IMR-90 (cell line): ENCODE results near the gene RHBDF2. TPM values are rescaled to one million over a fixed set of nuclear protein-coding genes. Genes with fewer than 3 reads are reported as not detected.
A peak's percentile ranks its signal among the peaks of the same experiment; 100 is the strongest.

Source experiments
- ATAC-seq: fragments of 200-7000 bp; cut with Tn5 transposase; 2 replicates; pipeline ENCODE4 v1.9.1; 2020; ENCODE audit warnings: low read depth, mild to moderate bottlenecking, moderate library complexity
- BruUV-seq: library from RNA; stranded (reverse); fragments of 400-500 nt; replicated peaks from 2 replicates; lab custom pipeline; 2021; lab: Mats Ljungman, UMichigan
- CTCF ChIA-PET: fragments of 300-600 bp; formaldehyde crosslinking; extraction: SDS; loops from one replicate; lab custom pipeline; 2021; ENCODE audit warnings: antibody characterized with exemption; lab: Yijun Ruan, JAX
- POLR2A ChIA-PET: fragments of 300-600 bp; sonication (Branson Sonifier 250); formaldehyde crosslinking; loops from one replicate; lab custom pipeline; 2022; ENCODE audit warnings: antibody characterized with exemption; ENCODE audit not compliant: unreplicated experiment; lab: Charles Lee
- DNase-seq: peaks from one replicate; pipeline ENCODE4 v3.0.0; 2013
- H2AFZ ChIP-seq: replicated peaks from 2 replicates; pipeline ENCODE3; 2013; ENCODE audit warnings: low read length, mild to moderate bottlenecking; ENCODE audit not compliant: poor library complexity
- H2AK5ac ChIP-seq: 2 replicates; pipeline ENCODE4 v1.6.1; 2013; ENCODE audit warnings: low read depth, low read length, inconsistent platforms
- H2AK9ac ChIP-seq: replicated peaks from 2 replicates; pipeline ENCODE3; 2013; ENCODE audit warnings: mild to moderate bottlenecking, low read depth, low read length, moderate library complexity; ENCODE audit not compliant: poor library complexity
- H2BK120ac ChIP-seq: 2 replicates; pipeline ENCODE4 v1.6.1; 2013; ENCODE audit warnings: low read depth, low read length, inconsistent platforms
- H2BK15ac ChIP-seq: 3 replicates; pipeline ENCODE4 v1.6.1; 2013; ENCODE audit warnings: low read depth, low read length, inconsistent platforms
- H2BK20ac ChIP-seq: 2 replicates; pipeline ENCODE4 v1.6.1; 2013; ENCODE audit warnings: low read depth, mild to moderate bottlenecking, inconsistent platforms, low read length, moderate library complexity
- H2BK5ac ChIP-seq: 2 replicates; pipeline ENCODE4 v1.6.1; 2013; ENCODE audit warnings: mild to moderate bottlenecking, low read depth, low read length, inconsistent platforms; ENCODE audit not compliant: poor library complexity, severe bottlenecking
- H3K14ac ChIP-seq: replicated peaks from 2 replicates; pipeline ENCODE4 v1.6.1; 2013; ENCODE audit warnings: low read depth, low read length, inconsistent platforms
- H3K18ac ChIP-seq: 2 replicates; pipeline ENCODE4 v1.6.1; 2013; ENCODE audit warnings: low read depth, low read length, control low read depth
- H3K23ac ChIP-seq: 2 replicates; pipeline ENCODE4 v1.6.1; 2013; ENCODE audit warnings: low read depth, low read length, inconsistent platforms
- H3K27ac ChIP-seq: 2 replicates; pipeline ENCODE4 v1.5.1; 2013; ENCODE audit warnings: mild to moderate bottlenecking, control low read depth, low read length; ENCODE audit not compliant: insufficient read depth
- H3K27me3 ChIP-seq: 2 replicates; pipeline ENCODE4 v1.6.1; 2013; ENCODE audit warnings: low read length; ENCODE audit not compliant: control insufficient read depth, insufficient read depth
- H3K36me3 ChIP-seq: 2 replicates; pipeline ENCODE4 v1.6.1; 2013; ENCODE audit warnings: low read length, mixed read lengths; ENCODE audit not compliant: control insufficient read depth, insufficient read depth
- H3K4ac ChIP-seq: 2 replicates; pipeline ENCODE4 v1.6.1; 2013; ENCODE audit warnings: low read depth, low read length, inconsistent platforms
- H3K4me1 ChIP-seq: 2 replicates; pipeline ENCODE4 v1.6.1; 2013; ENCODE audit warnings: low read length, mixed read lengths; ENCODE audit not compliant: control insufficient read depth, insufficient read depth
- H3K4me2 ChIP-seq: 2 replicates; pipeline ENCODE4 v1.6.1; 2013; ENCODE audit warnings: low read depth, mild to moderate bottlenecking, control low read depth, low read length, moderate library complexity
- H3K4me3 ChIP-seq: 2 replicates; pipeline ENCODE4 v1.5.1; 2013; ENCODE audit warnings: low read depth, mild to moderate bottlenecking, control low read depth, low read length, moderate library complexity; ENCODE audit not compliant: insufficient read depth
- H3K56ac ChIP-seq: 2 replicates; pipeline ENCODE4 v1.6.1; 2013; ENCODE audit warnings: low read length, inconsistent platforms; ENCODE audit not compliant: insufficient read depth; ENCODE audit errors: extremely low read depth
- H3K79me1 ChIP-seq, 2 experiments: 2 replicates each; pipeline ENCODE4 v1.6.1; 2013; ENCODE audit warnings: low read length in 2 of 2, inconsistent platforms in 1 of 2, low read depth in 1 of 2
- H3K9ac ChIP-seq: 2 replicates; pipeline ENCODE4 v1.6.1; 2013; ENCODE audit warnings: low read depth, low read length, control low read depth
- H3K9me1 ChIP-seq: 2 replicates; pipeline ENCODE4 v1.6.1; 2013; ENCODE audit warnings: low read length, inconsistent platforms; ENCODE audit not compliant: insufficient read depth
- H3K9me3 ChIP-seq: 2 replicates; pipeline ENCODE4 v1.6.1; 2013; ENCODE audit warnings: low read length; ENCODE audit not compliant: control insufficient read depth, insufficient read depth
- H4K20me1 ChIP-seq: 2 replicates; pipeline ENCODE4 v1.6.1; 2013; ENCODE audit warnings: low read length, inconsistent platforms; ENCODE audit not compliant: insufficient read depth
- H4K5ac ChIP-seq: 2 replicates; pipeline ENCODE4 v1.6.1; 2013; ENCODE audit warnings: mild to moderate bottlenecking, low read depth, low read length, control low read depth
- H4K8ac ChIP-seq, 2 experiments: 2 replicates each; pipeline ENCODE4 v1.6.1; 2013; ENCODE audit warnings: low read depth in 2 of 2, low read length in 2 of 2, control low read depth in 1 of 2, inconsistent platforms in 1 of 2
- H4K91ac ChIP-seq: 2 replicates; pipeline ENCODE4 v1.6.1; 2013; ENCODE audit warnings: low read depth, low read length, inconsistent platforms; ENCODE audit not compliant: insufficient read depth
- BHLHE40 ChIP-seq: fragments of 150-350 bp; IDR thresholded peaks from 2 replicates; pipeline ENCODE4 v1.6.1; 2016; ENCODE audit warnings: mild to moderate bottlenecking, low read depth, low read length
- CHD1 ChIP-seq: IDR thresholded peaks from 2 replicates; pipeline ENCODE4 v1.6.1; 2012; ENCODE audit warnings: low read depth, low read length, improper control_type of control experiment
- FOS ChIP-seq: fragments of 150-350 bp; IDR thresholded peaks from 2 replicates; pipeline ENCODE4 v1.6.1; 2016; ENCODE audit warnings: low read depth, low read length
- MAFK ChIP-seq: IDR thresholded peaks from 2 replicates; pipeline ENCODE4 v1.6.1; 2012; ENCODE audit warnings: low read depth, low read length, improper control_type of control experiment
- POLR2A ChIP-seq: IDR thresholded peaks from 2 replicates; pipeline ENCODE4 v1.6.1; 2012; ENCODE audit warnings: mild to moderate bottlenecking, low read depth, low read length
- RAD21 ChIP-seq: IDR thresholded peaks from 2 replicates; pipeline ENCODE4 v1.6.1; 2012; ENCODE audit warnings: low read length, improper control_type of control experiment
- RFX5 ChIP-seq: IDR thresholded peaks from 2 replicates; pipeline ENCODE4 v1.8.0; 2012; ENCODE audit warnings: low read depth, mild to moderate bottlenecking, low read length, moderate library complexity
- SMC3 ChIP-seq: fragments of 150-350 bp; IDR thresholded peaks from 2 replicates; pipeline ENCODE4 v1.6.1; 2016; ENCODE audit warnings: low read depth, mild to moderate bottlenecking, antibody characterized with exemption, low read length, moderate library complexity
- USF2 ChIP-seq: fragments of 150-350 bp; IDR thresholded peaks from 2 replicates; pipeline ENCODE4 v1.6.1; 2017; ENCODE audit warnings: mild to moderate bottlenecking, antibody characterized with exemption, low read length, low read depth
- whole genome bisulfite sequencing, 2 experiments: methylation state at CpG; one replicate each; pipeline versions ENCODE4 v1.1.5 to v1.1.7; 2013; ENCODE audit warnings: missing lambda C conversion rate in 2 of 2; ENCODE audit not compliant: insufficient read length in 1 of 2; ENCODE audit errors: extremely low coverage in 2 of 2; 5-methylcytosine and 5-hydroxymethylcytosine counted together
- dilution Hi-C: fragments of 300-500 bp; cut with HindIII; formaldehyde crosslinking; loops from one replicate; pipeline ENCODE4 v1.14.3; 2018; ENCODE audit warnings: low sequenced_read_pairs; ENCODE audit not compliant: unreplicated experiment
- in situ Hi-C: fragments of 300-500 bp; cut with MboI; formaldehyde crosslinking; loops from 3 replicates; pipeline ENCODE4 v1.14.3; 2019; ENCODE audit warnings: low sequenced_read_pairs, inconsistent platforms, mixed read lengths
- intact Hi-C: fragments of 100-400 bp; cut with micrococcal nuclease; formaldehyde crosslinking; loops from 2 replicates; pipeline ENCODE4 v1.10.0; 2022
- polyA plus RNA-seq, 3 experiments: library from polyadenylated mRNA; depleted of rRNA; stranded (reverse); fragments of >200 nt; gene quantifications; 2 replicates each; pipeline ENCODE4 v1.2.3, GENCODE V29; 2012; ENCODE audit warnings: low replicate concordance in 1 of 3
- total RNA-seq: library from RNA; depleted of rRNA; stranded (reverse); fragments of >200 nt; gene quantifications from 2 replicates; pipeline ENCODE4 v1.2.3, GENCODE V29; 2012
- TF ChIP-seq, protein P1 (sequence below): conservative IDR thresholded peaks from 2 replicates; pipeline ENCODE4 v1.5.1; 2012; ENCODE audit warnings: mild to moderate bottlenecking, low read depth, low read length, improper control_type of control experiment

RHBDF2 gene
- total and polyA plus RNA-seq, 2 of the 4 experiments (the other 2 are of a cell fraction), result 1.3 to 8.3 TPM

GRCh38 chr17:76532072-76532651 is 30.9 kb upstream of the RHBDF2 start:
- Histone ChIP-seq H4K8ac (no peak overlapping the region), H4K5ac (no peak overlapping the region), H3K14ac (no peak overlapping the region), H3K27me3 (no peaks in the 10 kb centered on the region), H2AK5ac (0 out of 2 replicates have a peak overlapping the region, but pooled peaks have one; percentile 20), H3K23ac (no peak overlapping the region), H3K18ac (no peak overlapping the region), H4K20me1 (0 out of 2 replicates have a peak, but pooled peaks cover 2% of the 10 kb centered on the region), H3K4me3 (no peak overlapping the region), H3K9me3 (no peaks in the 10 kb centered on the region), H3K79me1 (peaks cover 0 to 23% of the 10 kb centered on the region in 2 experiments; a peak in 1 of 4 replicates), H3K27ac (no peak overlapping the region), H2BK120ac (peak overlapping the region; percentile 56; the same call in 1 of the 2 replicates), H2BK20ac (no peak overlapping the region), H3K9me1 (peaks cover 24% of the 10 kb centered on the region), H3K4me1 (peaks cover 40% of the 10 kb centered on the region), H3K4ac (peak overlapping the region; percentile 56), H2BK15ac (0 out of 3 replicates have a peak overlapping the region, but pooled peaks have one; percentile 49), H3K4me2 (no peak overlapping the region), H2AK9ac (peak overlapping the region; percentile 57), H3K56ac (no peak overlapping the region), H3K9ac (no peak overlapping the region), H3K36me3 (peaks cover 7% of the 10 kb centered on the region; the same call in 1 of the 2 replicates), H2BK5ac (no peak overlapping the region), H4K91ac (no peak overlapping the region), H2AFZ (no peak overlapping the region)
- in situ Hi-C loops (no loop called here), intact Hi-C loops (loop anchor here (10.0 kb wide), 1 partner anchor 533 kb away; no protein-coding TSS in a partner anchor), dilution Hi-C loops (no loop called here)
- DNase-seq, result peak; percentile 17
- 95% methylated on average over 4 of the region's 8 CpGs; no CpG with 5 or more reads in 1 of the 2 experiments for WGBS, 2 experiments
- BruUV-seq, result no TSS peak
- POLR2A ChIA-PET, result no interaction called here
- no peak for TF ChIP-seq FOS
- TF ChIP-seq USF2, result no peak
- no peak for TF ChIP-seq SMC3
- TF ChIP-seq CHD1, result no peak
- TF ChIP-seq MAFK, result no peak
- TF ChIP-seq POLR2A, result no peak
- no peak for TF ChIP-seq BHLHE40
- TF ChIP-seq, protein P1, sequence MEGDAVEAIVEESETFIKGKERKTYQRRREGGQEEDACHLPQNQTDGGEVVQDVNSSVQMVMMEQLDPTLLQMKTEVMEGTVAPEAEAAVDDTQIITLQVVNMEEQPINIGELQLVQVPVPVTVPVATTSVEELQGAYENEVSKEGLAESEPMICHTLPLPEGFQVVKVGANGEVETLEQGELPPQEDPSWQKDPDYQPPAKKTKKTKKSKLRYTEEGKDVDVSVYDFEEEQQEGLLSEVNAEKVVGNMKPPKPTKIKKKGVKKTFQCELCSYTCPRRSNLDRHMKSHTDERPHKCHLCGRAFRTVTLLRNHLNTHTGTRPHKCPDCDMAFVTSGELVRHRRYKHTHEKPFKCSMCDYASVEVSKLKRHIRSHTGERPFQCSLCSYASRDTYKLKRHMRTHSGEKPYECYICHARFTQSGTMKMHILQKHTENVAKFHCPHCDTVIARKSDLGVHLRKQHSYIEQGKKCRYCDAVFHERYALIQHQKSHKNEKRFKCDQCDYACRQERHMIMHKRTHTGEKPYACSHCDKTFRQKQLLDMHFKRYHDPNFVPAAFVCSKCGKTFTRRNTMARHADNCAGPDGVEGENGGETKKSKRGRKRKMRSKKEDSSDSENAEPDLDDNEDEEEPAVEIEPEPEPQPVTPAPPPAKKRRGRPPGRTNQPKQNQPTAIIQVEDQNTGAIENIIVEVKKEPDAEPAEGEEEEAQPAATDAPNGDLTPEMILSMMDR, result no peak
- TF ChIP-seq RFX5, result no peak
- TF ChIP-seq RAD21, result no peak
- no peak for ATAC-seq
- CTCF ChIA-PET, result no interaction called here
